GM12878 (cell line): ENCODE results near the gene HSF4. TPM values are rescaled to one million over a fixed set of nuclear protein-coding genes. Genes with fewer than 3 reads are reported as not detected.

Experiments used
- DPF2 ChIP-seq: fragments of 450-650 bp; IDR thresholded peaks from 2 replicates; pipeline ENCODE4 v1.6.1; 2017; ENCODE audit warnings: mild to moderate bottlenecking
- EGR1 ChIP-seq, 2 experiments: IDR thresholded peaks; 1 replicate in 1 of 2; 2 replicates in 1 of 2; pipeline ENCODE4 v1.6.1; 2011 to 2012; ENCODE audit warnings: low read depth in 2 of 2, low read length in 2 of 2, borderline replicate concordance in 1 of 2, mild to moderate bottlenecking in 1 of 2, moderate library complexity in 1 of 2
- IKZF2 ChIP-seq, 2 experiments: fragments of 450-650 bp; IDR thresholded peaks; 2 replicates each; pipeline ENCODE4 v1.6.1; 2017; ENCODE audit warnings: mild to moderate bottlenecking in 2 of 2, moderate library complexity in 2 of 2
- IRF4 ChIP-seq: IDR thresholded peaks from 2 replicates; pipeline ENCODE4 v1.6.1; 2011; ENCODE audit warnings: low read depth, low read length
- NR2C1 ChIP-seq: fragments of 450-650 bp; IDR thresholded peaks from 2 replicates; pipeline ENCODE4 v1.6.1; 2017; ENCODE audit warnings: antibody characterized with exemption, mild to moderate bottlenecking, moderate library complexity
- PBX3 ChIP-seq: IDR thresholded peaks from 2 replicates; pipeline ENCODE4 v1.6.1; 2011; ENCODE audit warnings: mild to moderate bottlenecking, low read depth, low read length, moderate library complexity; ENCODE audit not compliant: insufficient replicate concordance
- POLR2A ChIP-seq: IDR thresholded peaks from 2 replicates; pipeline ENCODE4 v1.6.1; 2011; ENCODE audit warnings: low read depth, mild to moderate bottlenecking, low read length
- SIN3A ChIP-seq: IDR thresholded peaks from 2 replicates; pipeline ENCODE4 v1.6.1; 2012; ENCODE audit warnings: low read depth, low read length, improper control_type of control experiment
- USF1 ChIP-seq: IDR thresholded peaks from 2 replicates; pipeline ENCODE4 v1.6.1; 2011; ENCODE audit warnings: borderline replicate concordance, low read depth, mild to moderate bottlenecking, moderate library complexity, mixed read lengths, low read length; ENCODE audit not compliant: insufficient read depth; ENCODE audit errors: extremely low read length
- USF2 ChIP-seq: IDR thresholded peaks from 2 replicates; pipeline ENCODE4 v1.6.1; 2011; ENCODE audit warnings: low read depth, low read length, improper control_type of control experiment, borderline replicate concordance
- ZNF207 ChIP-seq: fragments of 450-650 bp; IDR thresholded peaks from 2 replicates; pipeline ENCODE4 v1.6.1; 2014; ENCODE audit warnings: antibody characterized with exemption, mild to moderate bottlenecking, borderline replicate concordance
- polyA plus RNA-seq, 11 experiments: library from polyadenylated mRNA; depleted of rRNA in 4 of 11; unstranded in 6 of 11; stranded (reverse) in 5 of 11; fragments of >200 nt; fragmentation: Nextera tagmentation in 4 of 11; fragmentation: Illumina TruSeq in 1 of 11; extraction: Ambion mirVana in 4 of 11; extraction: Trizol in 1 of 11; gene quantifications; 1 replicate in 1 of 11; 2 replicates in 10 of 11; pipeline versions ENCODE4 v1.2.1 to v1.2.3, GENCODE V29; 2011 to 2016; ENCODE audit warnings: inconsistent platforms in 2 of 11, missing spikeins in 2 of 11, low read depth in 1 of 11
- total RNA-seq, 4 experiments: library from RNA; depleted of rRNA in 3 of 4; stranded (reverse); fragments of >200 nt in 3 of 4; fragmentation: Illumina TruSeq in 1 of 4; extraction: Trizol in 1 of 4; gene quantifications; 2 replicates each; pipeline versions ENCODE4 v1.2.1 to v1.2.3, GENCODE V29; 2013 to 2021

The HSF4 gene
- total and polyA plus RNA-seq, 10 of the 15 experiments (the other 5 are each of a cell fraction or from before 2014, with no cell fraction given), result 0.31 to 9.9 (median 2.6) TPM; not detected in 1

- no peak for TF ChIP-seq ZNF207
- no peak for TF ChIP-seq USF1
- TF ChIP-seq USF2, result no peak
- no peak for TF ChIP-seq NR2C1
- no peak for TF ChIP-seq EGR1 (IDR thresholded peaks at IDR 0.05; ENCODE audit: borderline replicate concordance in 1 of 2, low read depth in 2 of 2, low read length in 2 of 2)
- TF ChIP-seq DPF2, result 0 out of 2 replicates have a peak, but pooled peaks have one; percentile 9
- TF ChIP-seq PBX3, result no peak
- TF ChIP-seq POLR2A, result no peak
- peak in 1 of 2 experiments; percentile 7; a peak in 1 of 4 replicates for TF ChIP-seq IKZF2 (IDR thresholded peaks at IDR 0.05)
- TF ChIP-seq SIN3A, result no peak
- TF ChIP-seq IRF4, result no peak
Observed at GRCh38 chr16:67170949-67171649, 6.6 kb downstream of the HSF4 start (continued).
